Measurements from ENCODE around the gene MXD3.
"Not testable (repeated sequence)": the region's sequence is repeated elsewhere in the genome, so short reads cannot be mapped to it uniquely, and the experiment has no call there.

MXD3 gene

DNA sequence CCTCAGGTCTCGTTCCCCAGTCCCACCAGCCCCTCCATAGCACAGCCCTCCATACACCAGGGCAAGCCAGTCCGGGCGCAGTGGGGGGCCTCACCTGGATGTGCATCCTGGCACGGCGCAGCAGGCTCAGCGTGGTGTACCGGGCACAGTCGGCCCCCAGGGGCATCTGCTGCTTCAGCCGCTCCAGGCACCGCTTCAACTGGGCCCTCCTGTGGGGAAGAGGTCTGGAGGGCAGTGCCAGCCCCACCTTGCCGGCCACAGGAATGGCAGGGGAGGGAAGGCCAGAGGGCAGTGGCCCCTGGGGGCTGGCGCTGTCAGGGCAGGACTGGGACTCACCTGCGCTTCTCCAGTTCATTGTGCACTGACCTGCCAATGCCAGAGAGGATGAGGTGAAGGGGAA, 1.4 kb downstream of the MXD3 start:
- no CpG with 5 or more reads among the region's 13 CpGs for WGBS (ENCODE audit: insufficient coverage, insufficient read length)
- H3K4me3 ChIP-seq (ENCODE audit: low read length), result no peak overlapping the region
- H3K9me3 ChIP-seq (ENCODE audit: control insufficient read depth, insufficient read depth, low read length), result no peaks in the 10 kb centered on the region
- H3K4me1 ChIP-seq (ENCODE audit: control insufficient read depth, insufficient read depth, low read length), result peaks cover 2% of the 10 kb centered on the region; the same call in 1 of the 2 replicates
- H3K36me3 ChIP-seq (ENCODE audit: control insufficient read depth, insufficient read depth, low read length), result 0 out of 2 replicates have a peak, but pooled peaks cover 10% of the 10 kb centered on the region
- DNase-seq (ENCODE audit: low read depth, low spot score), result no peak
- no peaks in the 10 kb centered on the region for H3K27me3 ChIP-seq (ENCODE audit: control insufficient read depth, insufficient read depth, low read length)
- no peak overlapping the region for H3K27ac ChIP-seq (ENCODE audit: low read length)

DNA sequence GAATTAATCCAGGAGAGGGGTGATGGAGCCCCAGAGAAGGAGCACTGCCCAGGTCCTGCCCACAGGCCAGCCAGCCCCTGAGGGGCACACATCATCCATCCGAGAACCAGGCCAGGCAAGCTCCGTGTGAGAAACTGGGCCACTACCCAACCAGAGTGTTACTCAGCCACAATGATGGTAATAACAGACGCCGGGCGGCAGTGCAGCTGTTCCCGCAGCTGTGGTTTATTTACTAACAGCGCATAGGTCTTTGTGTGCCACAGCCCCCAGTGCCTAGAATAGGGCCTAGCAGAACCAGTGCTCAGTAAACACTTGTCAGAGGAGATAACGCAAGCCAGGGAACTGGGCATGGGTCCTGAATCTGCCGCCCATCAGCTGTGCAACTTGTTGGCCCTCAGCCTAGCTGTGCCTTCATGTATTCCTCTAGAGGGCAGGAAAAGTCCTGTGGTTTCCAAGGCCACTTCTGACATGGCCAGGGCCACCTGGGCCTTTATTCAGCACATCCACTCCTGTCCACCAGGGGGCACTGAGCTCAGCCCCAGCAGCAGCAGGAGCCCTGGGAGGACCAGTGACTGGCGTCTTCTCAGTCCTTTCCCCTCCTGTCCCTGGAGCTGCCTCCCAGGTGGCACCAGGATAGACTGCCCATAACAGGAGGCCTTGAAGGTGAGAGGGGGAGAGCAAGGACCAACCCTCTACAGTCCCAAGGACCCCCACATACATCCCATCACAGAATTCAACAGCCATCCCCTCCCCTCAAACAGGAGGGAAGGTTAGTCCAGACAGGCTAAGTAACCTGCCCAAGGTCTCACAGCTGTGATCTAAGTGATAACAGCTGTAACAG, 2.1 kb downstream of the MXD3 start:
- Histone ChIP-seq H3K27me3 (ENCODE audit: control insufficient read depth, insufficient read depth, low read length) (no peaks in the 10 kb centered on the region), H3K9me3 (ENCODE audit: control insufficient read depth, insufficient read depth, low read length) (no peaks in the 10 kb centered on the region), H3K27ac (ENCODE audit: low read length) (no peak overlapping the region), H3K4me3 (ENCODE audit: low read length) (no peak overlapping the region), H3K4me1 (ENCODE audit: control insufficient read depth, insufficient read depth, low read length) (peaks cover 2% of the 10 kb centered on the region; the same call in 1 of the 2 replicates), H3K36me3 (ENCODE audit: control insufficient read depth, insufficient read depth, low read length) (0 out of 2 replicates have a peak, but pooled peaks cover 10% of the 10 kb centered on the region)
- WGBS (ENCODE audit: insufficient coverage, insufficient read length), result no CpG with 5 or more reads among the region's 10 CpGs
- no peak for DNase-seq (ENCODE audit: low read depth, low spot score)

DNA sequence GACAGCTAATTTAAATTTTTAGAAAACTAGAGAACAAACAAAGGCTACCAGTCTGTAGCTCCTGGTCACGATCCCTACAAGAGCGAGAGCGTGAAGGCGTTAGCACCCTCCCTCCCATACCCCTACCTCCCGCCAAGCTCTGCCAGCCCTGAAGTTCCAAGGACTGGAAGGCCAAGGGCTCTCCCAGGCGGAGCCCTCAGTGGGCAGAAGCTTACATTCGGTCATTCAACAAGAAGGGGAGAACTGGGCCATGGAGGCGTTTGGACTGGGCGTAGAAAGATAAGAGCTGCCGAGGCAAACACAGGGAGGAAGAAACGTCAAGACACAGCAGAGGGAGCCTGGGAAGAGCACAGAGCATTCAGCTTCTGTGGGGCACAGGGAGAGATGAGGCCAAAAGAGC, 3.0 kb downstream of the MXD3 start:
- Histone ChIP-seq H3K4me1 (ENCODE audit: control insufficient read depth, insufficient read depth, low read length) (peaks cover 2% of the 10 kb centered on the region; the same call in 1 of the 2 replicates), H3K27ac (ENCODE audit: low read length) (no peak overlapping the region), H3K36me3 (ENCODE audit: control insufficient read depth, insufficient read depth, low read length) (0 out of 2 replicates have a peak, but pooled peaks cover 10% of the 10 kb centered on the region), H3K9me3 (ENCODE audit: control insufficient read depth, insufficient read depth, low read length) (no peaks in the 10 kb centered on the region), H3K4me3 (ENCODE audit: low read length) (no peak overlapping the region), H3K27me3 (ENCODE audit: control insufficient read depth, insufficient read depth, low read length) (no peaks in the 10 kb centered on the region)
- WGBS (ENCODE audit: insufficient coverage, insufficient read length), result no CpG with 5 or more reads among the region's 11 CpGs
- DNase-seq (ENCODE audit: low read depth, low spot score), result no peak

DNA sequence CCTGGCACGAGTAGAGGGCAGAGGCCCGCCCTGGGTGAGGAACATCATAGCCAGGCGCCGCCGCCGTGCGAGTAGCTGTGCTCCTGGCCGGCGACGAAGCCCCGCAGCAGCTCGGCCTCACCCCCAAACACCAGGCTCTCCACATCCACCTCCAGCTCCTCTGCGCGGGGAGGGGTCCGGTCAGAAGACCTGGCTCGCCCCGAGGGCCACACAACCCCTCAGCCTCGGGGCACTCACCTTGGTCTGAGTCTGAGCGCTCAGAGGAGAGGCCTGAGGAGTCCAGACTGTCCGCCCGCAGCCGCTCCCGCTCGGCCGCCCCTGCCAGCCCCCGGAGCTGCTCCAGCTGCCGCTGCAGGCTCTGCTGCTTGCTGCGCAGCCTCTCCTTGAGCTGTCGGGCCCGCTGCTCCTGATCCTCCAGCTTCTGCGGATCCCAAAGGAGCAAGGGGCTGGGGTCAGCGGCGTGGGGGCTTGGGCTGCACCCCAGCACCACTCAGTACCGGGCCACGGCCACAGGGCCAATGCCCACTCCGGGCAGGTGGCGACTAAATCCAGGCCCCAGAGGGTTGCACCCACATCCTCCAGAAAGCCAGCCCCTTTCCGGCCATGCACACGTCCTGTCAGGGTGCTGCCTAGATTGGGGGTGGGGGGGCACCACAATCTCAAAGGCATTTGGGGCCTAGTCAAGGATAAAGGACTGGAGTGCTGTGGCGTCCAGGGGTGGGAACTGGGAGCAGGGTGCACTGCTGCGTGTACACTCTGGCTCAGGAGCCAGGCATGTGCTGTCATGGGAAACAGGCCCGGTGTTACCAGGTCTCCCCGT, 3.9 kb downstream of the MXD3 start:
- WGBS (ENCODE audit: insufficient coverage, insufficient read length), result no CpG with 5 or more reads among the region's 43 CpGs

DNA sequence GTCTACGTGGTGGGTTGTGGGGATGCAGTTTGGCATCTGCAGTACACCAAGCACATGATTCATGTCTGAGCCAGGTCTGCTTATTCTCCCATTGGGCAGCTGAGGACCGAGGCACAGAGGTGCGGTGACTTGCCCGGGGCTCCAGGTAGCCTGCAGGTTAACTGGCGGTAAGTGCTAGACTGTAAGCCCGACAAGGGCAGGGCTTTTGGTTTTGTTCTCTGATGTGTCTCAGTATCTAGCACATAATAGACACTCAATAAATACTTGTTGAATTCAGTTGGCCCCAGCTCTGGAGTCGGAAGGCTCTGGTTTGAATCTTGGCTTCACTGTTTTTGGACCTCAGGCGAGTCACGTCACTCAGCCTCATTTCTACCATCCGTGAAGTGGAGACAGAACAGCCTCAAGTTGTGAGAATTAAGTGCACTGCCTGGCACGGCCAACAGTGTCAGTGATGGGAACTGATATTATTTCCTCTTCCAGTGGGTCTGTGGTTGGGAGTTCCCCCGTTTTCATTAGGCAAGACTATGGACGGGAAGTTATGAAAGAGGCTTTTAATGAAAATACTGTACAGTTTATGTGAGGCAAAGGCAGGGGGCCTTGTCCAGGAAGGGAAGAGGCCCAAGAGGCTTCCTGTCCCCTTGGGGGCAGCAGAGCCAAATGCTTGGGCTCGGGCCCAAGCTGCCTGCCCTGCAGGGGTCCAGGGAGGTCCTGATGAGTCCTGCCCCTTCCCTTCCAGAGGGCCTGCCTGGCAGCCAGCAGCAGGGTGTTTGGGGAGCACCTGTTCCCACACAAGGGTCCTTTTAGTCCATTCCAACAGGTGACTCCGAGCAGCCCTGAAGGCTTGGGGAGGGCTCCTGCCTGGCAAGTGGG, 4.8 kb downstream of the MXD3 start:
- Histone ChIP-seq H3K9me3 (ENCODE audit: control insufficient read depth, insufficient read depth, low read length) (no peaks in the 10 kb centered on the region), H3K27me3 (ENCODE audit: control insufficient read depth, insufficient read depth, low read length) (no peaks in the 10 kb centered on the region), H3K4me1 (ENCODE audit: control insufficient read depth, insufficient read depth, low read length) (no peaks in the 10 kb centered on the region), H3K27ac (ENCODE audit: low read length) (no peak overlapping the region), H3K4me3 (ENCODE audit: low read length) (no peak overlapping the region), H3K36me3 (ENCODE audit: control insufficient read depth, insufficient read depth, low read length) (0 out of 2 replicates have a peak, but pooled peaks cover 11% of the 10 kb centered on the region)
- DNase-seq (ENCODE audit: low read depth, low spot score), result no peak
- no CpG with 5 or more reads among the region's 15 CpGs for WGBS (ENCODE audit: insufficient coverage, insufficient read length)

More for the DNA sequence above, 3.9 kb downstream of the MXD3 start:
- Histone ChIP-seq H3K36me3 (ENCODE audit: control insufficient read depth, insufficient read depth, low read length) (0 out of 2 replicates have a peak, but pooled peaks cover 10% of the 10 kb centered on the region), H3K9me3 (ENCODE audit: control insufficient read depth, insufficient read depth, low read length) (no peaks in the 10 kb centered on the region), H3K27me3 (ENCODE audit: control insufficient read depth, insufficient read depth, low read length) (no peaks in the 10 kb centered on the region), H3K27ac (ENCODE audit: low read length) (no peak overlapping the region), H3K4me3 (ENCODE audit: low read length) (no peak overlapping the region), H3K4me1 (ENCODE audit: control insufficient read depth, insufficient read depth, low read length) (no peaks in the 10 kb centered on the region; the same call in 1 of the 2 replicates)
- DNase-seq (ENCODE audit: low read depth, low spot score), result no peak

DNA sequence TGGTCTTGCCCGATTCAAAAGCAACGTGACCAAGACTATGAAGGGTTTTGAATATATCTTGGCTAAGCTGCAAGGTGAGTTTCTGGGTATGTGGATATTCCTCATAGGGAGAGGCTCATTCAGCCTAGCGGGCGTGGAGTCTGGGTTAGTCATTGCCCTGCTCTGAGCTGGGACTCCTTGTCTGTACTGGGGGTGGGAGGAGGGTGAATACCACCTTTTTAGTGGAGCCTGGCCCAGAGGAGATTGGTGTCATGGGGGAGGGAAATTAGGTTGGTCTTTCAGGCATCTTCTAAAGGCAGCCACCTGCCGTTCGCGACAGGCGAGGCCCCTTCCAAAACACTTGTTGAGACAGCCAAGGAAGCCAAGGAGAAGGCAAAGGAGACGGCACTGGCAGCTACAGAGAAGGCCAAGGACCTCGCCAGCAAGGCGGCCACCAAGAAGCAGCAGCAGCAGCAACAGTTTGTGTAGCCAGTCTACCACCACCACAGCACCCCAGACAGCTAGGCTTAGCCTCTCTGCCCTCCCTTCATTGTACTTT, 5.5 kb downstream of the MXD3 start:
- H3K36me3 ChIP-seq (ENCODE audit: control insufficient read depth, insufficient read depth, low read length), result peaks cover 14% of the 10 kb centered on the region; the same call in 1 of the 2 replicates
- H3K27me3 ChIP-seq (ENCODE audit: control insufficient read depth, insufficient read depth, low read length); H3K27ac ChIP-seq (ENCODE audit: low read length); H3K4me3 ChIP-seq (ENCODE audit: low read length); DNase-seq (ENCODE audit: low read depth, low spot score); H3K4me1 ChIP-seq (ENCODE audit: control insufficient read depth, insufficient read depth, low read length); H3K9me3 ChIP-seq (ENCODE audit: control insufficient read depth, insufficient read depth, low read length): not testable (repeated sequence)
- no CpG with 5 or more reads among the region's 11 CpGs for WGBS (ENCODE audit: insufficient coverage, insufficient read length)

DNA sequence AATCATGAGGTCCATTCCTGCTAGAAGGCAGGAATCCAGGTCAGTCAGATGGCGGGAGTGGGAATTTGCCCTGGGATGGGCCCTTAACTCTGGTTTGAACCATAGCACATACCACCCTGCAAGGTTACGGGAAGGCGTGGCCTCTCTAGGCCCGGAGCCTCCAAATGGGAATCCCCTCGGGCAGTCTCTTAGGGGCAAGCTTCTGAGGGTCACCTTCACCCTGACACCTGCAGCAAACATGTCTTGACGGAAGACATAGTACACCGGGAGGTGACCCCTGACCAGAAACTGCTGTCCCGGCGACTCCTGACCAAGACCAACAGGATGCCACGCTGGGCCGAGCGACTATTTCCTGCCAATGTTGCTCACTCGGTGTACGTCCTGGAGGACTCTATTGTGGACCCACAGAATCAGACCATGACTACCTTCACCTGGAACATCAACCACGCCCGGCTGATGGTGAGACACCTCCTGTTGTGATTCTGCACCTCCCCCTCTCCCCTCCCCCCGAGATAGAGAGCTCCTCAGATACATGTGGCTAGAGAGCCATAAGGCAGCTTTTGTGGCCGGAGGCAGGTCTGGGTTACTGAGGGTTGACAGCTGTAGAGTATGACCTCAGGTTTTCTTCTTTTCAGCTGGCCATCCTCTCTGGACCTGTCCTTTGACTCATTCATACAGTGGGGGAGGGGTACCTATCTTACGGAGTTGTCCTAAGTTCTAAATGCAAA, 7.1 kb downstream of the MXD3 start:
- no CpG with 5 or more reads among the region's 19 CpGs for WGBS (ENCODE audit: insufficient coverage, insufficient read length)
- peak overlapping the region; percentile 80; the same call in 1 of the 2 replicates for H3K4me3 ChIP-seq (ENCODE audit: low read length)
- no peaks in the 10 kb centered on the region for H3K9me3 ChIP-seq (ENCODE audit: control insufficient read depth, insufficient read depth, low read length)
- peaks cover 14% of the 10 kb centered on the region; the same call in 1 of the 2 replicates for H3K36me3 ChIP-seq (ENCODE audit: control insufficient read depth, insufficient read depth, low read length)
- H3K27me3 ChIP-seq (ENCODE audit: control insufficient read depth, insufficient read depth, low read length), result no peaks in the 10 kb centered on the region
- no peak overlapping the region for H3K27ac ChIP-seq (ENCODE audit: low read length)
- H3K4me1 ChIP-seq (ENCODE audit: control insufficient read depth, insufficient read depth, low read length), result 0 out of 2 replicates have a peak, but pooled peaks cover 1% of the 10 kb centered on the region
- DNase-seq (ENCODE audit: low read depth, low spot score), result no peak

DNA sequence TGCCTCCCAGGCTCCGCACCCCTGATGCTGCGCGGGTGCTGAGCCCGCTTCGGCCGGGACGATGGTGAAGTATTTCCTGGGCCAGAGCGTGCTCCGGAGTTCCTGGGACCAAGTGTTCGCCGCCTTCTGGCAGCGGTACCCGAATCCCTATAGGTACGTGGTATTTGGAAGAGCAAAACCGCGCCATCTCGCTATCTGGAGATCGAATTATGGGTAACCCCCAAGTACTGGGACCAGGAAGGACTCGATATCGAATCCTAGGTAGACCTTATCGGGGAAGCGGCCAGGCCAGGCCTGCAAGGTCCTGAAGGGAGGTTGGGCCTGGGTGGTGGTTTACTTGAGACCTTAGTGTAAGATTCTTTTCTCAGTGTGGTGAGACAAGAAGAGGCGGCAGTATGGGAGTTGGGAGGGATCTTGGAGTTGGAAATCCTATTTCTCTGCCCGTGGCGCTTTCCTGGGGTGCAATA, 7.7 kb downstream of the MXD3 start:
- no peak for DNase-seq (ENCODE audit: low read depth, low spot score)
- Histone ChIP-seq H3K36me3 (ENCODE audit: control insufficient read depth, insufficient read depth, low read length) (peaks cover 14% of the 10 kb centered on the region; the same call in 1 of the 2 replicates), H3K9me3 (ENCODE audit: control insufficient read depth, insufficient read depth, low read length) (no peaks in the 10 kb centered on the region), H3K4me3 (ENCODE audit: low read length) (peak overlapping the region; percentile 80), H3K4me1 (ENCODE audit: control insufficient read depth, insufficient read depth, low read length) (0 out of 2 replicates have a peak, but pooled peaks cover 1% of the 10 kb centered on the region), H3K27me3 (ENCODE audit: control insufficient read depth, insufficient read depth, low read length) (no peaks in the 10 kb centered on the region), H3K27ac (ENCODE audit: low read length) (no peak overlapping the region)
- WGBS (ENCODE audit: insufficient coverage, insufficient read length), result no CpG with 5 or more reads among the region's 25 CpGs

Data from iPS DF 6.9 (cell line).